Spleen (tissue), 11 donors: ENCODE data around the gene FOXA3. TPM values are rescaled to one million over a fixed set of nuclear protein-coding genes. Genes with fewer than 3 reads are reported as not detected.

Source experiments
- DNase-seq: peaks from one replicate; pipeline ENCODE4 v3.0.0-alpha.2; 2020
- H3K27ac ChIP-seq, 8 donors: fragments of 200-600 bp; sonication (generic) in 7 of 8; 1 replicate in 4 of 8; 2 replicates in 4 of 8; pipeline versions ENCODE4 v1.5.0 to v1.8.0; 2016 to 2021; ENCODE audit warnings: inconsistent platforms in 4 of 8, mild to moderate bottlenecking in 4 of 8, moderate library complexity in 1 of 8
- H3K27me3 ChIP-seq, 7 donors: fragments of 200-600 bp; sonication (generic) in 6 of 7; replicated peaks in 1 of 7; 1 replicate in 4 of 7; 2 replicates in 3 of 7; pipeline versions ENCODE4 v1.5.0 to v1.8.0; 2016 to 2021; ENCODE audit warnings: inconsistent platforms in 3 of 7, mild to moderate bottlenecking in 1 of 7
- H3K36me3 ChIP-seq, 6 donors: fragments of 200-600 bp; sonication (generic) in 5 of 6; 1 replicate in 4 of 6; 2 replicates in 2 of 6; pipeline versions ENCODE4 v1.5.0 to v1.8.0; 2016 to 2021; ENCODE audit warnings: inconsistent platforms in 2 of 6
- H3K4me1 ChIP-seq, 6 donors: fragments of 200-600 bp; sonication (generic) in 5 of 6; 1 replicate in 3 of 6; 2 replicates in 3 of 6; pipeline versions ENCODE4 v1.5.0 to v1.8.0; 2016 to 2021; ENCODE audit warnings: inconsistent platforms in 3 of 6
- H3K4me3 ChIP-seq, 8 donors: fragments of 200-600 bp; sonication (generic) in 7 of 8; 1 replicate in 4 of 8; 2 replicates in 4 of 8; pipeline versions ENCODE4 v1.5.0 to v1.8.0; 2016 to 2021; ENCODE audit warnings: inconsistent platforms in 4 of 8, mild to moderate bottlenecking in 4 of 8, moderate library complexity in 2 of 8
- H3K9me3 ChIP-seq, 8 donors: fragments of 200-600 bp; sonication (generic) in 7 of 8; 1 replicate in 4 of 8; 2 replicates in 4 of 8; pipeline versions ENCODE4 v1.5.0 to v1.8.0; 2016 to 2021; ENCODE audit warnings: inconsistent platforms in 4 of 8
- POLR2A ChIP-seq, 3 donors: fragments of 450-650 bp; IDR thresholded peaks; one replicate each; pipeline ENCODE4 v1.5.1; 2017; ENCODE audit warnings: antibody characterized with exemption in 3 of 3, mild to moderate bottlenecking in 1 of 3
- POLR2AphosphoS5 ChIP-seq, 3 donors: sonication (generic); formaldehyde crosslinking; IDR thresholded peaks; one replicate each; pipeline ENCODE4 v1.5.1; 2017; ENCODE audit warnings: antibody characterized with exemption in 3 of 3
- WGBS, 5 donors: extraction: QIAGEN DNeasy Blood & Tissue Kit in 3 of 5; methylation state at CpG; one replicate each; pipeline versions ENCODE4 v1.1.5 to v1.1.7; 2013 to 2018; 5-methylcytosine and 5-hydroxymethylcytosine counted together
- intact Hi-C: fragments of 100-400 bp; cut with DNase I; formaldehyde crosslinking; loops from one replicate; pipeline ENCODE4 v1.15.0; 2023; ENCODE audit warnings: low total_unique reads
- polyA plus RNA-seq, 3 donors: library from polyadenylated mRNA; stranded (reverse); fragments of 200-250 nt; gene quantifications; one replicate each; pipeline ENCODE4 v1.2.1, GENCODE V29; 2013
- total RNA-seq, 7 donors: library from RNA; depleted of rRNA in 3 of 7; stranded (reverse); fragments of >200 nt in 3 of 7; fragmentation: NEBNext Ultra II Directional in 4 of 7; extraction: Animal tissue kit (Norgen Biotek cat#: 25700) in 4 of 7; gene quantifications; one replicate each; pipeline versions ENCODE4 v1.1.0 to v1.2.1, GENCODE V29; 2016 to 2021
- TF ChIP-seq, protein P1 (sequence below), 11 experiments: fragments of 200-600 bp in 7 of 11; fragments of 450-650 bp in 4 of 11; sonication (generic) in 4 of 11; IDR thresholded peaks in 8 of 11; conservative IDR thresholded peaks in 3 of 11; 1 replicate in 7 of 11; 2 replicates in 4 of 11; pipeline versions ENCODE4 v1.4.0 to v1.8.0; 2016 to 2021; ENCODE audit warnings: antibody characterized with exemption in 11 of 11, inconsistent platforms in 4 of 11, mild to moderate bottlenecking in 1 of 11
- donor health status: healthy with polysubstance abuse.
- donor health status: DM: no; HTN: no; CAD: no; lungs with moderate emphysema.
- donor health status: DM: no; HTN: no; CAD: no.
- donor health status: Bipolar disorder and iron deficiency.
- donor health status: healthy.
- donor health status: DM: no; HTN: no; CAD: no.
- donor health status: DM: yes; HTN: yes; CAD: no.

FOXA3 gene
- total and polyA plus RNA-seq, 10 donors: 0.09 to 0.24 (median 0.16) TPM; not detected in 7

DNA sequence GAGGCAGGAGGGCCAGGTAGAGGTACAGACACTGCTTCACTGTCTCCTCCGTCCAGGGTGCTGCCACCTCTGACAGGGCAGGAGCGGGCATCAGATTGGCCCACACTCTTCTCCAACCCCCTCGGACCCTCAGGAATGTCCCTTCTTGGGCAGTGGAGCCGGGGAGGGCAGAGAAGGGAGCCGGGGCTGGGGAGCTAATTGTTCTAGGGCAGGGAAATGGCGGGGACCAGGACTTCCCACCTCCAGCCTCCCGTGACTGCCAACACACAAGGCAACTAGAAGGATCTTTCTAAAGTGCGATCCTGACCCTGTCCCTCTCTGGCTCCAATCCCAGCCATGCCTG, 38.9 kb upstream of the FOXA3 start:
- H3K9me3 ChIP-seq: no peaks in the 10 kb centered on the region
- peaks cover 0 to 100% (median 94%) of the 10 kb centered on the region in 6 donors for H3K36me3 ChIP-seq

DNA sequence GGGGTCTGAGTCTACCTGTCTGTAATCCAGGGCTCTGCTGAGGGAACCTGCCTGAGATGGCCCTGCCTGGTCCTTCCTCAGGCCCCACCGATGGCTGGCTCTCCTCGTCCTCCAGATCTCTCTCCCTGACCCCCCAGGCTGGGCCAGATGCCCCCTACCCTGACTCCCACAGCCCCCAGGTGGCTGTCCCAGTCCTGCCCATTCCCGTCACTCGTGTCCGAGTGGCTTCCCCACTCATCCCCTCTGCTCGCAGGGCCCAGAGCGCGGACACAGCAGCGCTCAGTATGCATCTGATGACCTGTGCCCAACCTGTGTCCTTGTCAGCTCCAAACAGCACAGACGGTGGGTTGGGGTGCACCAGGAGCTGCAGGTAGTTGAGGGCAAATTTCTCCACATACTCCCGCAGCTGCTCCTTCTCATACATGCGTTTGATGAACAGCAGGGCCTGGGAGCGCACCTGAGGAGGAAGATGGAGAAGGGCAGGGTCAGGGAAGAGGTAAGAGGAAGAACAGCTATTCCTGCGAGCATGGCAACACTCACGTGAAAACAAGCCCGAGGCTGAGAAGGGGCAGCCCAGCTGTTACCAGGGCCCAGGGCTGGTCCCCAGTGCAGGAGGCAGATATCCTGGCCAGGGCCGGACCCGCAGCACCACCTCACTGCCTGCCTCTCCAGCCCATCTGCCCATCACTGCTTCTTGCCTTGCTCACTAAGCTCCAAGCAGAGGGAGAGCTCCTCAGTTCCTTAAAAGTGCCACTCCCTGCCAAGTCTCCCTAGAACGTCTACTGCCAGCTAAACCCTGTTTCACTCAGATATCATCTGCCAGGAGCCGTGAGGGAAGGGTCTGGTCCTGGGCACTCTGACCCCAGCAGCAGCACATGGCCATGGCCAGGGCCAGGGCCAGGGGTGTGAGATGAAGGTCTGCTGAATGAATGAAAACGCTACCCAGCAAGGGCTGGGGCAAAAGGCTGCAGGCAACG, 37.9 kb upstream of the FOXA3 start:
- TF ChIP-seq POLR2AphosphoS5 (IDR thresholded peaks at IDR 0.05): peak in 1 of 3 donors; percentile 31
- TF ChIP-seq POLR2A (IDR thresholded peaks at IDR 0.05): no peak
- WGBS, 5 donors: 82 to 92% (median 87%) methylated on average over 21 to 22 of the region's 22 CpGs
- H3K4me1 ChIP-seq: no peaks in the 10 kb centered on the region
- DNase-seq: no peak
- no peak overlapping the region for H3K27ac ChIP-seq
- H3K36me3 ChIP-seq: peaks cover 0 to 100% (median 95%) of the 10 kb centered on the region in 6 donors
- H3K27me3 ChIP-seq: no peaks in the 10 kb centered on the region
- no peaks in the 10 kb centered on the region for H3K9me3 ChIP-seq
- intact Hi-C loops: no loop called here
- no peak overlapping the region for H3K4me3 ChIP-seq

More for the DNA sequence above, 38.9 kb upstream of the FOXA3 start:
- H3K4me1 ChIP-seq: no peaks in the 10 kb centered on the region
- no peak overlapping the region for H3K27ac ChIP-seq
- no peak for DNase-seq
- H3K27me3 ChIP-seq: no peaks in the 10 kb centered on the region
- no peak overlapping the region for H3K4me3 ChIP-seq
- intact Hi-C loops: no loop called here
- 90 to 97% (median 95%) methylated on average over 7 to 8 of the region's 8 CpGs for WGBS, 5 donors
- no peak for TF ChIP-seq POLR2A (IDR thresholded peaks at IDR 0.05)
- TF ChIP-seq POLR2AphosphoS5 (IDR thresholded peaks at IDR 0.05): no peak
- TF ChIP-seq, protein P1, sequence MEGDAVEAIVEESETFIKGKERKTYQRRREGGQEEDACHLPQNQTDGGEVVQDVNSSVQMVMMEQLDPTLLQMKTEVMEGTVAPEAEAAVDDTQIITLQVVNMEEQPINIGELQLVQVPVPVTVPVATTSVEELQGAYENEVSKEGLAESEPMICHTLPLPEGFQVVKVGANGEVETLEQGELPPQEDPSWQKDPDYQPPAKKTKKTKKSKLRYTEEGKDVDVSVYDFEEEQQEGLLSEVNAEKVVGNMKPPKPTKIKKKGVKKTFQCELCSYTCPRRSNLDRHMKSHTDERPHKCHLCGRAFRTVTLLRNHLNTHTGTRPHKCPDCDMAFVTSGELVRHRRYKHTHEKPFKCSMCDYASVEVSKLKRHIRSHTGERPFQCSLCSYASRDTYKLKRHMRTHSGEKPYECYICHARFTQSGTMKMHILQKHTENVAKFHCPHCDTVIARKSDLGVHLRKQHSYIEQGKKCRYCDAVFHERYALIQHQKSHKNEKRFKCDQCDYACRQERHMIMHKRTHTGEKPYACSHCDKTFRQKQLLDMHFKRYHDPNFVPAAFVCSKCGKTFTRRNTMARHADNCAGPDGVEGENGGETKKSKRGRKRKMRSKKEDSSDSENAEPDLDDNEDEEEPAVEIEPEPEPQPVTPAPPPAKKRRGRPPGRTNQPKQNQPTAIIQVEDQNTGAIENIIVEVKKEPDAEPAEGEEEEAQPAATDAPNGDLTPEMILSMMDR (IDR thresholded peaks at IDR 0.05 in 8 of 11, conservative IDR thresholded peaks at IDR 0.05 in 3 of 11): no peak

DNA sequence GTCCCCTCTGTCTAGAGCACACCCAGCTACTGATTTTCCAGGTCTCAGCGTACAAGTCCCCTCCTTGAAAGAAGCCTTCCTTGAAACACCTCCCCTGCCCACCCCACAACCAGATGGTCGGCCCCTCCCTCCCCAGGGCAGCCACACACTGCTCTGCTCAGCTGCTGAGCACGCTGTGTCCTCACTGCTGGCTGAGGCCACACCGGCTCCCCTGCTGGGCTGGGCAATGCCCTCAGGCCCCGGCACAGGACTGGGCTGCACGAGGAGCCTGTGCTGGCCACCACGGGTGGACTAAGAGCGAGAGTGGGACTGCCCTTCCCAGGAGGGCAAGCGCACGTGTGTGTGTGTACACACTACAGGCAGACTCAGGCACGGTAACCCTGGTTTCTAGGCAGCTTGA, 37.2 kb upstream of the FOXA3 start:
- Histone ChIP-seq H3K4me3 (no peak overlapping the region), H3K27ac (no peak overlapping the region), H3K27me3 (no peaks in the 10 kb centered on the region), H3K36me3 (peaks cover 0 to 100% (median 96%) of the 10 kb centered on the region in 6 donors), H3K9me3 (no peaks in the 10 kb centered on the region), H3K4me1 (no peaks in the 10 kb centered on the region)
- DNase-seq: no peak
- intact Hi-C loops: no loop called here
- WGBS, 5 donors: 91 to 95% (median 95%) methylated on average over 10 to 11 of the region's 11 CpGs
- TF ChIP-seq, protein P1 (IDR thresholded peaks at IDR 0.05 in 8 of 11, conservative IDR thresholded peaks at IDR 0.05 in 3 of 11): no peak
- TF ChIP-seq POLR2A (IDR thresholded peaks at IDR 0.05) (no peak), POLR2AphosphoS5 (IDR thresholded peaks at IDR 0.05) (no peak)

DNA sequence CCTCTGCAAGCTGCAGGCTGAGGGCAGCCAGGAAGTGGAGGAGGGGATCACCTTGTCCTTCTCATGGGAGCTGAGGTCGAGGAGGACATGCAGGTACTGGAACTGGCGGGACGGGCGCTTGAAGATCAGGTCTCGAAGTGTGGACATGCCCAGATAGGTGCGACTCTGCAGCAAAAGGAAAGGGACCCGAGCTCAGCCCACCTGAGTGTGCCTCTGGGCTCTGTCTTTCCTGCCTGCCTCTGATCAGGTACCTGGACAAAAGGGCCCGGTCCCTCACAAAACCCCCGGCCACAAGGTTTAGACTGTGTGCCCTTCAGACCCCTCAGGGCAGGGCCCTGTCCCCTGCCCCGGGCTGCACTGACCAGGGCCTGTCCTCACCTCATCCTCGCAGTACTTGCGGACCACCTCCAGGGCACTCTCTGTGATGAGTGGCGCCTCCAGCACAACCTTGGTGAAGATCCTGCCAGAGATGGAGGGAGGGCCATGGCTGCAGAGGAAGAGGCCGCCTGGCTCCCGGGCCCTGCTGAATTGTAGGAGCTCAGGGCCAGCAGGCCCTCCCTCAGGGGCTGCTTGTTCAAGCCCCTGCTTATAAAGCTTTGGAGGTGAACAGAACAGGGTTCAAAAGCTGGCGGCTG, 36.5 kb upstream of the FOXA3 start:
- H3K4me1 ChIP-seq: no peaks in the 10 kb centered on the region
- no peak for DNase-seq
- no peaks in the 10 kb centered on the region for H3K9me3 ChIP-seq
- intact Hi-C loops: no loop called here
- H3K36me3 ChIP-seq: peaks cover 4 to 100% (median 99%) of the 10 kb centered on the region in 6 donors
- TF ChIP-seq POLR2A (IDR thresholded peaks at IDR 0.05) (no peak), POLR2AphosphoS5 (IDR thresholded peaks at IDR 0.05) (peak in 2 of 3 donors; percentile 13 to 48)
- H3K27ac ChIP-seq: no peak overlapping the region
- H3K27me3 ChIP-seq: no peaks in the 10 kb centered on the region
- no peak overlapping the region for H3K4me3 ChIP-seq
- WGBS, 5 donors: 92 to 98% (median 94%) methylated on average over 14 to 16 of the region's 16 CpGs

DNA sequence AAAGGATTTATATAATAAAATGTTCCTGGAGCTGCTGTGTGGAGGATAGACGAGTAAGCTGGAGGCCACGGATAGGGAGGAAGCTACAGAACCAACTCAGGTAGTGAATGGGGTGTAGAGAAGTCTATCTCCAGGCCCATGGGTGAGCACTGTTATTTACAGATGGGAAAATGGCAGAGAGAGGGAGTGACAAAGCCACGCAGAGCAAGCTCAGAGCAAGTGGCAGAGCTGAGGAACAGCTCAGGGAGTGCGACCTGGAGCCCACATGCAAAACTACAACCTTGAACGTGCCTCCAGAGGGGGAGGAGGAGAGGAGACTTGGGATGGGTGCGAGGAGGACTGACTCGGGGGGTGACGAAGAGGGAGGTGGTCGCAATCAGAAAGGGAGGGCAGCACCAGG, 35.6 kb upstream of the FOXA3 start:
- Histone ChIP-seq H3K27ac (no peak overlapping the region), H3K4me3 (no peak overlapping the region), H3K4me1 (no peaks in the 10 kb centered on the region), H3K36me3 (peaks cover 4 to 100% (median 97%) of the 10 kb centered on the region in 6 donors), H3K27me3 (no peaks in the 10 kb centered on the region), H3K9me3 (no peaks in the 10 kb centered on the region)
- TF ChIP-seq POLR2A (IDR thresholded peaks at IDR 0.05): no peak
- peak in 1 of 3 donors; percentile 18 for TF ChIP-seq POLR2AphosphoS5 (IDR thresholded peaks at IDR 0.05)
- TF ChIP-seq, protein P1 (IDR thresholded peaks at IDR 0.05 in 8 of 11, conservative IDR thresholded peaks at IDR 0.05 in 3 of 11): no peak
- no peak for DNase-seq
- intact Hi-C loops: no loop called here
- 90 to 97% (median 93%) methylated on average over 9 of the region's 9 CpGs for WGBS, 5 donors
